Measurements from ENCODE around the gene DNA2. TPM values are rescaled to one million over a fixed set of nuclear protein-coding genes. Genes with fewer than 3 reads are reported as not detected.
A peak's percentile ranks its signal among the peaks of the same experiment; 100 is the strongest.

Gene DNA2
- total RNA-seq, 1 experiment from 2014 or later, result 20.9 TPM

DNA sequence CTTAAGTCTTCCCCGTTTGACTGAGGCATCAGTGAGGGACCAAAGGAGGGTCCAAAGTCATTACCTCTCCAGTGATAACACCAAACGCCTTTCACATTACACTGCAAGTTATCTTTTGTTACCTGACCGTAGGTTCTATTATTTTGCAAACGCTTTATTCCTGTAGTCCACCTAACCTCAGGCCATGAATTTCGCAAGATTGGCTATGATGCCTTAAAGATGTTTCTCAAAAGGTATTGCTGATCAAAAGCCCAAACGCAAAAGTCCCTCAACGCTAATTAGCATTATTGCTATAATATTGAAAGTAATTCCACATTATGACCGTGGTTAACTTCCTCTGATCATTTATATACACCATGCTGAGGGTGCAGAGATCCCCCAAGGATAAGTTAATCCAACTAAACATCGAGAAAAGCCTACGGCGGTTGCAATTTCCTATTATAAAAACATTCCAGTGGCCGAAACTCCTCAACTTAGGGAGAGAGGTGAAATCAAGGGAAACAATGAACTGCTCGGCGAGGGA, 649 bp downstream of the DNA2 start:
- DNase-seq (ENCODE audit: low read depth, low spot score) (no peak), ATAC-seq (no peak)
- POLR2A ChIA-PET, result no interaction called here
- no peaks in the 10 kb centered on the region for H3K9me3 ChIP-seq (ENCODE audit: control insufficient read depth in 1 of 2, insufficient read depth in 1 of 2, low read depth in 1 of 2, low read length in 2 of 2)
- peaks cover 9 to 16% of the 10 kb centered on the region in 2 experiments for H3K4me1 ChIP-seq (ENCODE audit: control insufficient read depth in 1 of 2, insufficient read depth in 2 of 2, low read length in 2 of 2)
- BruUV-seq (replicated peaks), result TSS peak; percentile 74
- no peaks in the 10 kb centered on the region for H4K20me1 ChIP-seq (ENCODE audit: insufficient read depth)
- peak overlapping the region; percentile 93 for H3K9ac ChIP-seq (ENCODE audit: low read length)
- H3K4me3 ChIP-seq (replicated peaks in 1 of 2; ENCODE audit: low read depth in 1 of 2, low read length in 2 of 2), result peak overlapping the region; percentile 73 to 84
- H3K27ac ChIP-seq (ENCODE audit: low read depth, low read length), result peak overlapping the region; percentile 83
- H3K79me2 ChIP-seq (ENCODE audit: insufficient read depth, low read length), result peaks cover 44% of the 10 kb centered on the region
- intact Hi-C loops (cut with micrococcal nuclease), result no loop called here
- TF ChIP-seq POLR2AphosphoS5 (IDR thresholded peaks at IDR 0.05; ENCODE audit: low read depth, low read length) (no peak), ZNF274 (IDR thresholded peaks at IDR 0.05; ENCODE audit: low read depth, low read length) (no peak), CBX3 (IDR thresholded peaks at IDR 0.05; ENCODE audit: low read depth) (no peak), JUND (IDR thresholded peaks at IDR 0.05) (no peak), CEBPB (IDR thresholded peaks at IDR 0.05; ENCODE audit: low read depth) (no peak), YY1 (IDR thresholded peaks at IDR 0.05; ENCODE audit: extremely low read depth, insufficient replicate concordance, low read depth, low read length) (no peak), SP1 (IDR thresholded peaks at IDR 0.05; ENCODE audit: low read depth) (no peak), ELF1 (IDR thresholded peaks at IDR 0.05; ENCODE audit: borderline replicate concordance, low read depth) (no peak), RAD21 (IDR thresholded peaks at IDR 0.05; ENCODE audit: low read depth) (no peak), EZH2phosphoT487 (IDR thresholded peaks at IDR 0.05; ENCODE audit: borderline replicate concordance) (no peak), ZFX (IDR thresholded peaks at IDR 0.05) (no peak), FOSL1 (IDR thresholded peaks at IDR 0.05; ENCODE audit: low read depth) (no peak)
- TF ChIP-seq, protein P1, sequence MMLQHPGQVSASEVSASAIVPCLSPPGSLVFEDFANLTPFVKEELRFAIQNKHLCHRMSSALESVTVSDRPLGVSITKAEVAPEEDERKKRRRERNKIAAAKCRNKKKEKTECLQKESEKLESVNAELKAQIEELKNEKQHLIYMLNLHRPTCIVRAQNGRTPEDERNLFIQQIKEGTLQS (IDR thresholded peaks at IDR 0.05), result no peak
- TF ChIP-seq, protein P2, sequence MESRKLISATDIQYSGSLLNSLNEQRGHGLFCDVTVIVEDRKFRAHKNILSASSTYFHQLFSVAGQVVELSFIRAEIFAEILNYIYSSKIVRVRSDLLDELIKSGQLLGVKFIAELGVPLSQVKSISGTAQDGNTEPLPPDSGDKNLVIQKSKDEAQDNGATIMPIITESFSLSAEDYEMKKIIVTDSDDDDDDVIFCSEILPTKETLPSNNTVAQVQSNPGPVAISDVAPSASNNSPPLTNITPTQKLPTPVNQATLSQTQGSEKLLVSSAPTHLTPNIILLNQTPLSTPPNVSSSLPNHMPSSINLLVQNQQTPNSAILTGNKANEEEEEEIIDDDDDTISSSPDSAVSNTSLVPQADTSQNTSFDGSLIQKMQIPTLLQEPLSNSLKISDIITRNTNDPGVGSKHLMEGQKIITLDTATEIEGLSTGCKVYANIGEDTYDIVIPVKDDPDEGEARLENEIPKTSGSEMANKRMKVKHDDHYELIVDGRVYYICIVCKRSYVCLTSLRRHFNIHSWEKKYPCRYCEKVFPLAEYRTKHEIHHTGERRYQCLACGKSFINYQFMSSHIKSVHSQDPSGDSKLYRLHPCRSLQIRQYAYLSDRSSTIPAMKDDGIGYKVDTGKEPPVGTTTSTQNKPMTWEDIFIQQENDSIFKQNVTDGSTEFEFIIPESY (IDR thresholded peaks at IDR 0.05; ENCODE audit: extremely low read depth, insufficient replicate concordance, low read length), result no peak
- TF ChIP-seq, protein P3, sequence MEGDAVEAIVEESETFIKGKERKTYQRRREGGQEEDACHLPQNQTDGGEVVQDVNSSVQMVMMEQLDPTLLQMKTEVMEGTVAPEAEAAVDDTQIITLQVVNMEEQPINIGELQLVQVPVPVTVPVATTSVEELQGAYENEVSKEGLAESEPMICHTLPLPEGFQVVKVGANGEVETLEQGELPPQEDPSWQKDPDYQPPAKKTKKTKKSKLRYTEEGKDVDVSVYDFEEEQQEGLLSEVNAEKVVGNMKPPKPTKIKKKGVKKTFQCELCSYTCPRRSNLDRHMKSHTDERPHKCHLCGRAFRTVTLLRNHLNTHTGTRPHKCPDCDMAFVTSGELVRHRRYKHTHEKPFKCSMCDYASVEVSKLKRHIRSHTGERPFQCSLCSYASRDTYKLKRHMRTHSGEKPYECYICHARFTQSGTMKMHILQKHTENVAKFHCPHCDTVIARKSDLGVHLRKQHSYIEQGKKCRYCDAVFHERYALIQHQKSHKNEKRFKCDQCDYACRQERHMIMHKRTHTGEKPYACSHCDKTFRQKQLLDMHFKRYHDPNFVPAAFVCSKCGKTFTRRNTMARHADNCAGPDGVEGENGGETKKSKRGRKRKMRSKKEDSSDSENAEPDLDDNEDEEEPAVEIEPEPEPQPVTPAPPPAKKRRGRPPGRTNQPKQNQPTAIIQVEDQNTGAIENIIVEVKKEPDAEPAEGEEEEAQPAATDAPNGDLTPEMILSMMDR (IDR thresholded peaks at IDR 0.05 in 2 of 3, conservative IDR thresholded peaks at IDR 0.05 in 1 of 3; ENCODE audit: borderline replicate concordance in 1 of 3, insufficient read depth in 1 of 3, low read depth in 2 of 3, low read length in 2 of 3), result no peak
- TF ChIP-seq, protein P4, sequence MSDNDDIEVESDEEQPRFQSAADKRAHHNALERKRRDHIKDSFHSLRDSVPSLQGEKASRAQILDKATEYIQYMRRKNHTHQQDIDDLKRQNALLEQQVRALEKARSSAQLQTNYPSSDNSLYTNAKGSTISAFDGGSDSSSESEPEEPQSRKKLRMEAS (IDR thresholded peaks at IDR 0.05), result no peak
- no peaks in the 10 kb centered on the region for H3K9me2 ChIP-seq (ENCODE audit: insufficient read depth)
- H2AFZ ChIP-seq (ENCODE audit: low read depth, low read length, poor library complexity, severe bottlenecking), result peak overlapping the region; percentile 93
- RAD21 ChIA-PET (ENCODE audit: low non-redundant PET in 1 of 2, low total read pairs in 2 of 2, uncharacterized antibody in 2 of 2, unreplicated experiment in 2 of 2), result no interaction called here
- CTCF ChIA-PET, result no interaction called here
- H3K27me3 ChIP-seq (ENCODE audit: insufficient read depth, low read length), result no peaks in the 10 kb centered on the region
- H3K36me3 ChIP-seq (ENCODE audit: control insufficient read depth in 1 of 2, insufficient read depth in 2 of 2, low read length in 2 of 2), result peaks cover 3 to 12% of the 10 kb centered on the region in 2 experiments; a peak in 2 of 4 replicates
- peak overlapping the region; percentile 76 for H3K4me2 ChIP-seq (ENCODE audit: low read length)

Data from HCT116 (cell line).